GM12873 (cell line): ENCODE results near the gene GRPEL2.

Experiments
- TF ChIP-seq, protein P1 (sequence below): IDR thresholded peaks from 2 replicates; pipeline ENCODE4 v1.5.1; 2012; ENCODE audit warnings: low read depth, mild to moderate bottlenecking, moderate library complexity, low read length, control low read depth; ENCODE audit not compliant: insufficient read depth; ENCODE audit errors: missing control alignments

The GRPEL2 gene

DNA sequence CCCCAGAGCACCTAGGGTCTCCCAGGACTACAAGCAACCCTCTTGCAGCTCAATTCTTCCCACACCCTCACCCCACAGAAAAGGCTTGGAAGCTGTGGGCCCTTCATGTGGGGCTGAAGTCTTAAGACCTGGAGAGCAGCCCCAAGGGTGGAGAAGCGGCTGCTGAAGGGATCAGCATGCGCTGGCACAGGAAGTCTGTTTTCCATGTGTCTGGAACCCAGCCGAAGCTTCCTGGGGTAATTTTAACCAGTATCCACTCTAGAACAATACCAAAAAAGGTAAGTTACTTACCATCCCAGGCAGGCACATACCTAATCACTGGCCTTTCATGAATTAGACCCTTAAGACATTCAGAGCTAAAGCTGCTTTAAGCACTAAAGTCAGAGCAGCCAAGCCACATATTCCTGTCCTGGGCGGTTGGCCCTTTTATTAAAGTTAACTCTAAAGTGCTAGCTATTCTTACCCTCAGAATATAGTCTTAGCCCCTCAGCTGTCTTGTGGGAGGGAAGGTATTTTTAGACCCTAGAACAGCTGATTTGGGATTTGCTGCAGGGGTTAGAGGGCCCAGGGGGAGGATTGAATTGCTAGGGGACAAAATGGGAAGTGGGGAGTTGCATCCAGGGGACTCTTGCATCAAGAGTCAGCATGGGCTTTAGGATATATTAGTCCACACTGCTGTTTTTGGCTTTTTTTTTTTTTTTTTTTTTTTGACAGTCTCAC, 26.9 kb downstream of the GRPEL2 start:
- TF ChIP-seq, protein P1, sequence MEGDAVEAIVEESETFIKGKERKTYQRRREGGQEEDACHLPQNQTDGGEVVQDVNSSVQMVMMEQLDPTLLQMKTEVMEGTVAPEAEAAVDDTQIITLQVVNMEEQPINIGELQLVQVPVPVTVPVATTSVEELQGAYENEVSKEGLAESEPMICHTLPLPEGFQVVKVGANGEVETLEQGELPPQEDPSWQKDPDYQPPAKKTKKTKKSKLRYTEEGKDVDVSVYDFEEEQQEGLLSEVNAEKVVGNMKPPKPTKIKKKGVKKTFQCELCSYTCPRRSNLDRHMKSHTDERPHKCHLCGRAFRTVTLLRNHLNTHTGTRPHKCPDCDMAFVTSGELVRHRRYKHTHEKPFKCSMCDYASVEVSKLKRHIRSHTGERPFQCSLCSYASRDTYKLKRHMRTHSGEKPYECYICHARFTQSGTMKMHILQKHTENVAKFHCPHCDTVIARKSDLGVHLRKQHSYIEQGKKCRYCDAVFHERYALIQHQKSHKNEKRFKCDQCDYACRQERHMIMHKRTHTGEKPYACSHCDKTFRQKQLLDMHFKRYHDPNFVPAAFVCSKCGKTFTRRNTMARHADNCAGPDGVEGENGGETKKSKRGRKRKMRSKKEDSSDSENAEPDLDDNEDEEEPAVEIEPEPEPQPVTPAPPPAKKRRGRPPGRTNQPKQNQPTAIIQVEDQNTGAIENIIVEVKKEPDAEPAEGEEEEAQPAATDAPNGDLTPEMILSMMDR, result no peak

DNA sequence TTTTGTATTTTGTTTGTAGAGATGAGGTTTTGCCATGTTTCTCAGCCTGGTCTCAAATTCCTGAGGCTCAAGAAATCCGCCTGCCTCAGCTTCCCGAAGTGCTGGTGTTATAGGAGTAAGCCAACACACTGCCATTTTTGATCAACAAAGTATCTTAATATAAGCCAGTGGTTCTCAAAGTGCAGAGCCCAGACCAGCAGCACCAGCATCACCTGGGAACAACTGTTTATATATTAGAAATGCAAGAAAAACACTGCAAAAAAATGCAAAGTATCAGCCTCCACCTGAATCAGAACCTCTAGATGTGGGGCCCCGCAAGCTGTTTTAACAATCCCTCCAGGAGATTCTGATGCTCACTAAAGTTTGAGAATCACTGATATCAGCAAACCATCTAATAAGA, 27.6 kb downstream of the GRPEL2 start:
- TF ChIP-seq, protein P1, result no peak

DNA sequence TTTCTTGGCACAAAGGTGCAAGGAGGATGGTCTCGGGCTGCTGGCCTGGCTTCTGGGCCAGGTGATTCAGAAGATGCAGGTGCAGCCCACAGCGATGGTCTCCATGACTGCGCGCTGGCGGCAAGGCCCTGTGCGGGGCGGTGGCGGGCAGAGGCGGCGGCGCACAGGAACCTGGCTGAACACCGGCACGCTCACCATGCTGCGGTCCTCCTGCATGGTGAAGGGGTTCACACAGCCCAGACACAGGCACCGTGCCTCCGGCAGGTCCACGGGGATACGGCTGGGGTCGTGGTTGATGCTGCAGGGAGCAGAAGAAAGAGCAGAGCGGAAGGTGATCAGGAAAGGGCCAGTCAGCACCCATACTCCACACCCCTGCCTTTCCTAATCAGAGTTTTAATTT, 29.0 kb downstream of the GRPEL2 start:
- TF ChIP-seq, protein P1, result no peak

DNA sequence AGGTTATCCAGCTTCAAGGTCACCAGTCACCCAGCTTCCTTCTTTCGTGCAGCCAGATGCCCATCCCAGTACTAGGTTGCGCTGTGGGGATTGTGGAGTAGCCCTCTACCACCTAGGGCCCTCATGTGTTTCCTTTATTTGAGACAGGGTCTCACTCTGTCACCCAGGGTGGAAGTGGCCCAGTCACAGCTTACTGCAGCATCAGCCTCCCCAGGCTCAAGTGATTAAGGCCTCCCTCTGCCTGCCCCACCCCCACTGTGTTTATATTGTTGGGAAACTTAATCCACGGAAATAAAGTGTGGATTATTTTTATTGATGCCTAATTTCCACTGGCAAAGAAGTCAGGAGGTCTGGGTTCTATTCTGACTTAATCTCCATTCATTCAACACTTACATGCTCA, 29.5 kb downstream of the GRPEL2 start:
- TF ChIP-seq, protein P1, result no peak

DNA sequence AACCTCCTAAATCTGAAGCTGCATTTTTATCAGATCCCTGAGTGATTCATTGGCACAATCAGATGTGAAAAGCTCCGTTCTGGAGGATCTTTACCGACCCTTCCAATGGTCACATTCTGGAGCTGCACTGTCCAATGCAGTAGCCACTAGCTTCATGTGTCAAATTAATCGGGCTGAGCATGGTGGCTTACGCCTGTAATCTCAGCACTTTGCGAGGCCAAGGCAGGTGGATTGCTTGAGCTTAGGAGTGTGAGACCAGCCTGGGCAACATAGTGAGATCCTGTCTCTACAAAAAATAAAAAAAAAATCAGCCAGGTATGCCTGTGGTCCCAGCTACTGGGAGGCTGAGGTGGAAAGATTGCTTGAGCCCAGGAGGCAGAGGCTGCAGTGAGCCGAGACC, 30.1 kb downstream of the GRPEL2 start:
- TF ChIP-seq, protein P1, result no peak

DNA sequence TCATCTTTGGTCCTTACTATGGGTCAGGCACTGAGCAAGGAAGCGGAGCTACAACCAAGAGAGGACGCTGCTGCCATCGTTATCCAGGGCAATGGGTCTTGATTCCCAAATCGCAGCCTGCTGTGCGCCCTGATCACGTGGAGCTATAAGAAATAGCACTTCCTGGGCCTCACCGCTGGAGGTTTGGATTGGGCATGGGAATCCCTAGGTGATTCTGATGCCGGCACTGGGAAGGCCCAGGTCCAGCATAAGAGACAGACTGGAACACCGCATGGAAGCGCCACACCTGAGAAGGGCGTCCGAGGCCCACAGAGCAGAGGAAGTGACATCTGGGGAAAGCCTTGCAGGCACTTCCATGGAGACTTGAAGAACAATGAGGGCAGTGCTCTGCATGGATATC, 30.8 kb downstream of the GRPEL2 start:
- TF ChIP-seq, protein P1, result no peak

DNA sequence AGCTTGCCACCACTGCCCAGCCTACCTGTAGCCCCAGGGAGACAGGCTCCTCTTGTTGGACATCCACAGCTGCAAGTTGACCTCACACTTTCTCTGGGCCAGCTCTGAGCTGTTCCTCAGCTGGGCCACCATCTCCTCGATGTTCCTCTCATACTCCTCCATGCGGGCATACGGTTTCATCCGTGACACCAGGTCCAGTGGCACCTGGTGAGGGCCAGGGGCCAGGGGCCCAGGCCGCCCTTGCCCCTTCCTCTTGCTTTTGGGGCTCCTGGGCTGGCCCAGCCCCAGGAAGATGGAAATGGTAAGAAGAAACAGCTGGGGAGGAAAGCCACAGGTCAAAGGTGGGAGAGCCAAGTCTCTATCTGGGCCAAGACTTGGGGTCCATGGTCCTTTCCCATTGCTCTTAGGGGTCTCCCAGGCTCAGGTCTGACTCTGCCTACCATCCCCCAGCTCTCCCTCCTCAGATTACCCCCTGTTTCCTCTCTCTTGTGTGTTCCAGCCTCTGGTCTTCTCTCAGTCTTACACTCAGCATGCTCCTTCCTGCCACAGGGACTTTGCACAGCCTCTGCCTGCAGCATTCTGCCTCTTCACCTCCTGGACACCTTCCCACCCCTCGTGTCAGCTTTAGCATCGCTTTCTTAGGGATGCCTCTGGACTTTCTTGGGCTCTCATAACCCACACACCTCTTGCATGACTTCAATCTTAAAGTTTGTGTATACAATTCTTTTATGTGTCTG, 31.6 kb downstream of the GRPEL2 start:
- TF ChIP-seq, protein P1, result no peak
